ENCODE results near the gene RILPL1. TPM values are rescaled to one million over a fixed set of nuclear protein-coding genes. Genes with fewer than 3 reads are reported as not detected.
A peak's percentile ranks its signal among the peaks of the same experiment; 100 is the strongest.

The RILPL1 gene
- total and polyA plus RNA-seq, 9 of the 15 experiments (the other 6 are each of a cell fraction or from before 2014, with no cell fraction given), result 0.25 to 10.6 (median 8.6) TPM

DNA sequence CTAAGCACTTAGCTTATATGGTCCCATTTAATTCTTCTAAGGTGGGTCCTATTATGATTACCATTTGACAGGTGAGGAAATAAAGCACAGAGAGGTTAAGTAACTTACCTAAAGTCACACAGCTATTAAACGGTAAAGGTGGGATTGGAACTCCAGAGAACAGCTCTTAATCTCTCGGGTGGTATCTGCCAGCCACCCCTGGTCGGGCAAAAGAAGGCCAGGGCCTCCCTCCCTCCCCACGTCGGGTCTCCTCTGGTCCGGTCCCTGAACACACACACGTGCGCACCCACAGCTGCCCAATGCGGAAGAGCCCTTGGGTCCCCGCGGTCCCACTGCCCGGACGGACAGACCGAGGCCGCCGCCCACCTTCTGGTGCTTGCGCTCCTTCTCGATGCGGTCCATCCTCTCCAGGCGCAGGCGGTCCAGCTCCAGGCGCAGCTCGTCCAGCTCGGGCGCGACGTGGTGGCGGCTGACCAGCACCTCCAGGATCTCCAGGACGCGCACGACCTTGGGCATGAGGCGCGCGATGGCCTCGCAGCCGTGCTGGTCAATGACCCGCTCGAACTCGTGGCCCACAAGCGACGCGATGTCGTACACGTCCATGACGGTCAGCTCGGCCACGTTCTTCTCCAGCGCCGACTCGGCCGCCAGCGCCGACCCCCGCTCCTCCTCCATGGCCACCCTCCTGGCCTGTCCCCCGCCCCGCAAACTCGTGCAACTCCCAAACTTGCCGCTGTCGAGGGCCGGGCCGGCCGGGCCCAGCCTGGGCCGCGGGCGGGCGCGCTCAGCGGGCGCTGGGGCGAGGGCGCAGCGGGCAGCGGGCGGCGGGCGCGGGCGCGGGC lies 490 bp downstream of the RILPL1 start (continued):
- TF ChIP-seq FOXO4 (CRISPR knock-in tag; IDR thresholded peaks at IDR 0.05) (no peak), ZKSCAN8 (CRISPR knock-in tag; IDR thresholded peaks at IDR 0.05) (no peak), GATA2 (CRISPR knock-in tag; IDR thresholded peaks at IDR 0.05) (no peak), CHCHD3 (CRISPR knock-in tag; IDR thresholded peaks at IDR 0.05) (no peak), TAF9B (IDR thresholded peaks at IDR 0.05; ENCODE audit: partially characterized antibody) (no peak), SMAD2 (IDR thresholded peaks at IDR 0.05; ENCODE audit: low read depth, low read length) (no peak), ESRRB (CRISPR knock-in tag; IDR thresholded peaks at IDR 0.05; ENCODE audit: borderline replicate concordance) (no peak; the same call in 1 of the 2 replicates), GABPB1 (CRISPR knock-in tag; IDR thresholded peaks at IDR 0.05) (no peak), E2F6 (IDR thresholded peaks at IDR 0.05; ENCODE audit: borderline replicate concordance in 1 of 2, extremely low read depth in 1 of 2, insufficient read depth in 1 of 2, insufficient read length in 1 of 2, low read depth in 1 of 2, low read length in 1 of 2, poor library complexity in 1 of 2, severe bottlenecking in 1 of 2) (peak; percentile 68 to 84), ZNF445 (CRISPR knock-in tag; IDR thresholded peaks at IDR 0.05; ENCODE audit: low read depth) (no peak), ZNF184 (CRISPR knock-in tag; IDR thresholded peaks at IDR 0.05) (no peak)

All from K562 (cell line).